Measurements from ENCODE around the gene AS3MT.

DNA sequence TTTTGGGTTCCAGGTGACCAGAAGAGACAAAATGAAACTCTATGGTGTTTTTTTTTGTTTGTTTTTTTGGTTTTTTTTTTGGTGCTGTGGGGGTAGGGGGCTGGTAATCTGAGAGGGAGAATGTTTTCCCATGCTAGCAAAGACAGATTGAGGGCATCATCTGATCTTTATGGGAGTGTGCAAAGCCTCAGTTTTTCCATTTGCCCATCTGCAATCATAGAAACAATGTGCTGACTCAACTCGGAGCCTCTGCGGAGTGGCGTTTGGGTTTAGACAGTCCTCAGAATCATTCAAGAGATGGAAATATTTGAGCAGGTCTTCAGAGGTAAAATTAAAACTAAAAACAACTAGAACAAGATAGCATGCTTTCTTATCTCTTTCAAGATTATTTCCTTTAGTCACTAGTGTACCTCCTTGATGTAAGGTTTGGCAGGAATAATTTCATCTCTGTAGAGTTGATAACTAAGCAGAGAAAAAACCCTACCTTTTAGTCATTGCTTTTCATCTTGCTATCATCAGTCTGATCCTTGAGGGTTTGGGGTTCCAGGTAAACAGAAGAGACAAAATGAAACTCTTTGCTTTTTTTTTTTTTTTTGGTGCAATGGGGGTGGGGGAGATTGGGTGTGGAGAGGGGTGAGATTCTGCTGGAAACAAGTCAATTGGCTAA lies 66.8 kb downstream of the AS3MT start:
- TF ChIP-seq POLR2AphosphoS5 (IDR thresholded peaks at IDR 0.05; ENCODE audit: low read length) (no peak), CREM (IDR thresholded peaks at IDR 0.05; ENCODE audit: low read depth) (no peak), MAX (IDR thresholded peaks at IDR 0.05; ENCODE audit: low read depth, low read length) (no peak), POLR2A (IDR thresholded peaks at IDR 0.05; ENCODE audit: low read depth, low read length) (no peak), IKZF1 (conservative IDR thresholded peaks at IDR 0.05) (no peak), FOXK2 (IDR thresholded peaks at IDR 0.05) (no peak), ZBTB11 (CRISPR knock-in tag; IDR thresholded peaks at IDR 0.05) (no peak), BHLHE40 (IDR thresholded peaks at IDR 0.05; ENCODE audit: borderline replicate concordance in 1 of 2, low read depth in 2 of 2, low read length in 1 of 2) (no peak), CHD1 (IDR thresholded peaks at IDR 0.05; ENCODE audit: low read depth, low read length) (no peak), JUND (IDR thresholded peaks at IDR 0.05; ENCODE audit: low read depth, low read length) (no peak), BCL11A (IDR thresholded peaks at IDR 0.05; ENCODE audit: low read depth, low read length) (no peak)
- TF ChIP-seq, protein P1, sequence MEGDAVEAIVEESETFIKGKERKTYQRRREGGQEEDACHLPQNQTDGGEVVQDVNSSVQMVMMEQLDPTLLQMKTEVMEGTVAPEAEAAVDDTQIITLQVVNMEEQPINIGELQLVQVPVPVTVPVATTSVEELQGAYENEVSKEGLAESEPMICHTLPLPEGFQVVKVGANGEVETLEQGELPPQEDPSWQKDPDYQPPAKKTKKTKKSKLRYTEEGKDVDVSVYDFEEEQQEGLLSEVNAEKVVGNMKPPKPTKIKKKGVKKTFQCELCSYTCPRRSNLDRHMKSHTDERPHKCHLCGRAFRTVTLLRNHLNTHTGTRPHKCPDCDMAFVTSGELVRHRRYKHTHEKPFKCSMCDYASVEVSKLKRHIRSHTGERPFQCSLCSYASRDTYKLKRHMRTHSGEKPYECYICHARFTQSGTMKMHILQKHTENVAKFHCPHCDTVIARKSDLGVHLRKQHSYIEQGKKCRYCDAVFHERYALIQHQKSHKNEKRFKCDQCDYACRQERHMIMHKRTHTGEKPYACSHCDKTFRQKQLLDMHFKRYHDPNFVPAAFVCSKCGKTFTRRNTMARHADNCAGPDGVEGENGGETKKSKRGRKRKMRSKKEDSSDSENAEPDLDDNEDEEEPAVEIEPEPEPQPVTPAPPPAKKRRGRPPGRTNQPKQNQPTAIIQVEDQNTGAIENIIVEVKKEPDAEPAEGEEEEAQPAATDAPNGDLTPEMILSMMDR (IDR thresholded peaks at IDR 0.05 in 2 of 3, conservative IDR thresholded peaks at IDR 0.05 in 1 of 3; ENCODE audit: control insufficient read depth in 2 of 3, extremely low read depth in 1 of 3, insufficient read depth in 1 of 3, low read depth in 3 of 3, low read length in 3 of 3) = no peak
- TF ChIP-seq, protein P2, sequence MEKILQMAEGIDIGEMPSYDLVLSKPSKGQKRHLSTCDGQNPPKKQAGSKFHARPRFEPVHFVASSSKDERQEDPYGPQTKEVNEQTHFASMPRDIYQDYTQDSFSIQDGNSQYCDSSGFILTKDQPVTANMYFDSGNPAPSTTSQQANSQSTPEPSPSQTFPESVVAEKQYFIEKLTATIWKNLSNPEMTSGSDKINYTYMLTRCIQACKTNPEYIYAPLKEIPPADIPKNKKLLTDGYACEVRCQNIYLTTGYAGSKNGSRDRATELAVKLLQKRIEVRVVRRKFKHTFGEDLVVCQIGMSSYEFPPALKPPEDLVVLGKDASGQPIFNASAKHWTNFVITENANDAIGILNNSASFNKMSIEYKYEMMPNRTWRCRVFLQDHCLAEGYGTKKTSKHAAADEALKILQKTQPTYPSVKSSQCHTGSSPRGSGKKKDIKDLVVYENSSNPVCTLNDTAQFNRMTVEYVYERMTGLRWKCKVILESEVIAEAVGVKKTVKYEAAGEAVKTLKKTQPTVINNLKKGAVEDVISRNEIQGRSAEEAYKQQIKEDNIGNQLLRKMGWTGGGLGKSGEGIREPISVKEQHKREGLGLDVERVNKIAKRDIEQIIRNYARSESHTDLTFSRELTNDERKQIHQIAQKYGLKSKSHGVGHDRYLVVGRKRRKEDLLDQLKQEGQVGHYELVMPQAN (conservative IDR thresholded peaks at IDR 0.05) = no peak
